GM12874 (cell line): Measurements from ENCODE around the gene RBM5.

Experiments
- TF ChIP-seq, protein P1 (sequence below): IDR thresholded peaks from 2 replicates; pipeline ENCODE4 v1.5.1; 2011; ENCODE audit warnings: low read depth, mild to moderate bottlenecking, control low read depth, low read length, moderate library complexity; ENCODE audit not compliant: insufficient read depth

The RBM5 gene

GRCh38 chr3:50164481-50164880 is 75.8 kb downstream of the RBM5 start:
- TF ChIP-seq, protein P1, sequence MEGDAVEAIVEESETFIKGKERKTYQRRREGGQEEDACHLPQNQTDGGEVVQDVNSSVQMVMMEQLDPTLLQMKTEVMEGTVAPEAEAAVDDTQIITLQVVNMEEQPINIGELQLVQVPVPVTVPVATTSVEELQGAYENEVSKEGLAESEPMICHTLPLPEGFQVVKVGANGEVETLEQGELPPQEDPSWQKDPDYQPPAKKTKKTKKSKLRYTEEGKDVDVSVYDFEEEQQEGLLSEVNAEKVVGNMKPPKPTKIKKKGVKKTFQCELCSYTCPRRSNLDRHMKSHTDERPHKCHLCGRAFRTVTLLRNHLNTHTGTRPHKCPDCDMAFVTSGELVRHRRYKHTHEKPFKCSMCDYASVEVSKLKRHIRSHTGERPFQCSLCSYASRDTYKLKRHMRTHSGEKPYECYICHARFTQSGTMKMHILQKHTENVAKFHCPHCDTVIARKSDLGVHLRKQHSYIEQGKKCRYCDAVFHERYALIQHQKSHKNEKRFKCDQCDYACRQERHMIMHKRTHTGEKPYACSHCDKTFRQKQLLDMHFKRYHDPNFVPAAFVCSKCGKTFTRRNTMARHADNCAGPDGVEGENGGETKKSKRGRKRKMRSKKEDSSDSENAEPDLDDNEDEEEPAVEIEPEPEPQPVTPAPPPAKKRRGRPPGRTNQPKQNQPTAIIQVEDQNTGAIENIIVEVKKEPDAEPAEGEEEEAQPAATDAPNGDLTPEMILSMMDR = no peak

GRCh38 chr3:50164984-50165909 is 76.5 kb downstream of the RBM5 start:
- TF ChIP-seq, protein P1 = no peak

GRCh38 chr3:50165910-50166538 is 77.3 kb downstream of the RBM5 start:
- TF ChIP-seq, protein P1 = no peak

GRCh38 chr3:50166620-50167019 is 77.9 kb downstream of the RBM5 start:
- TF ChIP-seq, protein P1 = no peak

DNA sequence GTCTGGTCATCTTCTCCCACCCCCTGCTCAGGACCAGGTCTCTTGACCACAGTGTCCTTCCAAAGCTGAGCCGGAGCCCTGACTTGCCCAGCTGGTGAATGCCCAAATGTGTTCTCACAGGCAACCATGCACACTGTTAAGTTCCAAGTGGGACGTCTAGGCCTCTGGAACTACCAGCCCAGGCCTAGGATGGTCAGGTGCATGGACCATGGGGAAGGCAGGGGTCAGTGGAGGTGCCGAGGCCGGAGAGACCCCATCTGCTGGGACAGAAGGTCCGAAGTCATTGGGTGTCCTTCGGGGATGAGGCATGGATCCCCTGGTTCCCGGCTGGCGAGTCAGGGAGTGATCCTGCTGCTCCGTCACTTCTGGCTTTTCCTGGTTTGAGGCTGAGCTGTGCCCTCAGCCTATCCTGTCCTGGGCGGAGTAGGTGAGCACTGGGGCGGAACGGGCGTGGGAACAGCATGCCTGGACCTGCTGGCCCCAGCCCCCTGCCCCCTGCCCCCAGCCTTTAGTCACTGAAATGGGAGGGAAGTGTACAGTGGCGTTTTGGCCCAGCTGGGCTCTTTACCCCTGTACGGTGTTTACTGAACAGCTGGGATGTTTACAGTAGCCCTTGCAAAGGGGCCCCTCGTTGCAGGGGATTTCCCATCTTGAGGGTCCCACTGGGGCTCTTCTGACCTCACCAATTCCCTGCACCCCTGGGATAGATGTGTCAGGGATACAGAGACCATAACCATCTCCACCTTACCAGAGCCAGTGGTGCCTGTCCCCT is 78.5 kb downstream of the RBM5 start:
- TF ChIP-seq, protein P1 = no peak

DNA sequence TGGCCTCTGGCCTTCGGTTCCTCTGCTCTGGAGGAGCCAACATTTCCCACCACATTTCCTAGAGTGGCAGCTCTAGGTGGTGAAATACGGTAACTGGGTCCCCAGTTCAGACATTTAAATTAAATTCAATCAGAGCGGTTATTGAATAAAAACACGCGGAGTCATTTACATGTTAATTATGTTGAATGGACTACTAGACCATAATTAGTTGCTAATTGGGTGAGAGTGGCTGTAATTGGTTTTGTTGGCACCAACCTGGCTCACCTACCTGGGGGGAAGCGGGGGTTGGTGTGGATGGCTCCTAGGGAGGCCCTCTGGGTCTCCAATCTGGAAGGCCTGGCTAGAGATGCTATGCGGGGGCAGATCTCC is 79.1 kb downstream of the RBM5 start:
- TF ChIP-seq, protein P1 = no peak

GRCh38 chr3:50168388-50168787 is 79.7 kb downstream of the RBM5 start:
- TF ChIP-seq, protein P1 = no peak
